Astrocyte of the spinal cord (primary cell): ENCODE data around the gene ASIP.
A peak's percentile ranks its signal among the peaks of the same experiment; 100 is the strongest.
"Not testable (repeated sequence)": the region's sequence is repeated elsewhere in the genome, so short reads cannot be mapped to it uniquely, and the experiment has no call there.

ENCODE experiments used
- DNase-seq: peaks from one replicate; pipeline ENCODE4 v3.0.0; 2011; ENCODE audit warnings: low read depth, low spot score
- H3K4me3 ChIP-seq: 2 replicates; pipeline ENCODE4 v1.5.1; 2011; ENCODE audit warnings: low read depth, mild to moderate bottlenecking, low read length, moderate library complexity
- CTCF ChIP-seq: IDR thresholded peaks from 2 replicates; pipeline ENCODE4 v1.5.1; 2012; ENCODE audit warnings: low read depth, mild to moderate bottlenecking, low read length, inconsistent platforms
- in situ Hi-C: cut with HindIII; loops from 2 replicates; pipeline ENCODE4 v1.10.0; 2017; ENCODE audit warnings: low sequenced_read_pairs

Gene ASIP

GRCh38 chr20:34298294-34298784 is 57.1 kb downstream of the ASIP start:
- H3K4me3 ChIP-seq, DNase-seq, in situ Hi-C loops: not testable (repeated sequence)
- TF ChIP-seq CTCF = peak; percentile 23

- no peak for TF ChIP-seq CTCF
- no peak for DNase-seq
- H3K4me3 ChIP-seq = no peak overlapping the region
- in situ Hi-C loops = no loop called here
Measured at GRCh38 chr20:34299556-34300255, 58.5 kb downstream of the ASIP start.

GRCh38 chr20:34300256-34300806 is 59.1 kb downstream of the ASIP start:
- no peak for DNase-seq
- in situ Hi-C loops = no loop called here
- no peak overlapping the region for H3K4me3 ChIP-seq
- no peak for TF ChIP-seq CTCF

GRCh38 chr20:34300809-34301586 is 59.8 kb downstream of the ASIP start:
- in situ Hi-C loops = no loop called here
- TF ChIP-seq CTCF = no peak
- DNase-seq = no peak
- no peak overlapping the region for H3K4me3 ChIP-seq

- peak overlapping the region; percentile 80 for H3K4me3 ChIP-seq
- TF ChIP-seq CTCF = no peak
- no peak for DNase-seq
- in situ Hi-C loops = no loop called here
Measured at GRCh38 chr20:34301587-34302311, 60.5 kb downstream of the ASIP start.

GRCh38 chr20:34302312-34302722 is 61.1 kb downstream of the ASIP start:
- in situ Hi-C loops = no loop called here
- H3K4me3 ChIP-seq = peak overlapping the region; percentile 80
- TF ChIP-seq CTCF = peak; percentile 24
- DNase-seq = peak; percentile 35
